Activated gamma-delta T cell (primary cell): ENCODE measurements around the gene TMEM164.

Experiments
- DNase-seq: peaks from one replicate; lab custom pipeline; 2025; lab: John Stamatoyannopoulos, UW

TMEM164 gene

GRCh38 chrX:110003167-110004156 is 548 bp downstream of the TMEM164 start:
- no peak for DNase-seq

GRCh38 chrX:110004215-110004614 is 1.3 kb downstream of the TMEM164 start:
- DNase-seq, result no peak

- DNase-seq, result no peak
Measured at GRCh38 chrX:110004731-110005369, 1.9 kb downstream of the TMEM164 start.

GRCh38 chrX:110006161-110006560 is 3.2 kb downstream of the TMEM164 start:
- no peak for DNase-seq

- no peak for DNase-seq
Measured at GRCh38 chrX:110006821-110007375, 4.0 kb downstream of the TMEM164 start.

- DNase-seq, result no peak
Measured at GRCh38 chrX:110008011-110008635, 5.2 kb downstream of the TMEM164 start.

- DNase-seq, result no peak
Measured at GRCh38 chrX:110012818-110013485, 10.0 kb downstream of the TMEM164 start.

GRCh38 chrX:110013968-110014367 is 11.1 kb downstream of the TMEM164 start:
- no peak for DNase-seq

- no peak for DNase-seq
Measured at GRCh38 chrX:110015032-110015431, 12.1 kb downstream of the TMEM164 start.

GRCh38 chrX:110015915-110016314 is 13.0 kb downstream of the TMEM164 start:
- no peak for DNase-seq

- no peak for DNase-seq
Measured at GRCh38 chrX:110020536-110020935, 17.6 kb downstream of the TMEM164 start.

GRCh38 chrX:110021258-110022022 is 18.5 kb downstream of the TMEM164 start:
- no peak for DNase-seq

GRCh38 chrX:110022599-110023448 is 19.9 kb downstream of the TMEM164 start:
- no peak for DNase-seq

GRCh38 chrX:110025395-110025794 is 22.5 kb downstream of the TMEM164 start:
- no peak for DNase-seq

GRCh38 chrX:110026099-110026844 is 23.4 kb downstream of the TMEM164 start:
- no peak for DNase-seq

GRCh38 chrX:110032534-110033147 is 29.7 kb downstream of the TMEM164 start:
- DNase-seq, result no peak

GRCh38 chrX:110034036-110034435 is 31.1 kb downstream of the TMEM164 start:
- no peak for DNase-seq

- no peak for DNase-seq
Measured at GRCh38 chrX:110036162-110037033, 33.5 kb downstream of the TMEM164 start.
